Natural killer cell (primary cell): ENCODE data around the gene PKD1. TPM values are rescaled to one million over a fixed set of nuclear protein-coding genes. Genes with fewer than 3 reads are reported as not detected.

Experiments used
- ATAC-seq, 3 donors: fragments of 150-1000 bp in 2 of 3; fragments of 200-7000 bp in 1 of 3; cut with Tn5 transposase; 1 replicate in 1 of 3; 2 replicates in 2 of 3; pipeline ENCODE4 v1.10.0; 2021; ENCODE audit warnings: mild to moderate bottlenecking in 2 of 3, moderate library complexity in 2 of 3
- DNase-seq, 2 donors: peaks; one replicate each; pipeline versions ENCODE4 v3.0.0 to v3.0.0-alpha.2; 2013 to 2021; ENCODE audit warnings: mixed read lengths in 1 of 2
- H3K27ac ChIP-seq: one replicate; pipeline ENCODE4 v1.5.1; 2013; ENCODE audit warnings: mild to moderate bottlenecking, low read length
- H3K27me3 ChIP-seq: one replicate; pipeline ENCODE4 v1.6.1; 2013; ENCODE audit warnings: low read length; ENCODE audit not compliant: control insufficient read depth, insufficient read depth
- H3K36me3 ChIP-seq: one replicate; pipeline ENCODE4 v1.6.1; 2013; ENCODE audit warnings: low read length; ENCODE audit not compliant: control insufficient read depth, insufficient read depth
- H3K4me1 ChIP-seq: one replicate; pipeline ENCODE4 v1.6.1; 2013; ENCODE audit warnings: low read length; ENCODE audit not compliant: control insufficient read depth, insufficient read depth
- H3K4me3 ChIP-seq: one replicate; pipeline ENCODE4 v1.5.1; 2013; ENCODE audit warnings: low read length
- H3K9me3 ChIP-seq: one replicate; pipeline ENCODE4 v1.6.1; 2013; ENCODE audit warnings: low read length; ENCODE audit not compliant: control insufficient read depth, insufficient read depth
- H3K27ac Mint-ChIP-seq, 2 donors: one replicate each; pipeline ENCODE4 v1.8.0; 2022; ENCODE audit warnings: mild to moderate bottlenecking in 2 of 2, mixed read lengths in 2 of 2, moderate library complexity in 1 of 2
- H3K27me3 Mint-ChIP-seq, 2 donors: one replicate each; pipeline ENCODE4 v1.8.0; 2022; ENCODE audit warnings: low read depth in 2 of 2, mixed read lengths in 2 of 2
- H3K36me3 Mint-ChIP-seq: one replicate; pipeline ENCODE4 v1.8.0; 2022; ENCODE audit warnings: mixed read lengths
- H3K4me1 Mint-ChIP-seq, 2 donors: one replicate each; pipeline ENCODE4 v1.8.0; 2022; ENCODE audit warnings: mixed read lengths in 2 of 2
- H3K4me3 Mint-ChIP-seq: one replicate; pipeline ENCODE4 v1.8.0; 2022; ENCODE audit warnings: mild to moderate bottlenecking, moderate library complexity, mixed read lengths
- H3K9me3 Mint-ChIP-seq, 2 donors: one replicate each; pipeline ENCODE4 v1.8.0; 2022; ENCODE audit warnings: mixed read lengths in 2 of 2
- CTCF ChIP-seq: fragments of 200-600 bp; IDR thresholded peaks from one replicate; pipeline ENCODE4 v1.8.0; 2022; ENCODE audit warnings: antibody characterized with exemption
- WGBS: methylation state at CpG from one replicate; pipeline ENCODE4 v1.1.7; 2013; ENCODE audit warnings: missing lambda C conversion rate; ENCODE audit not compliant: insufficient coverage; 5-methylcytosine and 5-hydroxymethylcytosine counted together
- intact Hi-C: fragments of 100-400 bp; cut with micrococcal nuclease; formaldehyde crosslinking; loops from one replicate; pipeline ENCODE4 v1.14.2; 2022
- total RNA-seq, 4 donors: library from RNA; stranded (reverse); fragments of 120-200 nt in 1 of 4; gene quantifications; one replicate each; pipeline versions ENCODE4 v1.2.3 to v1.2.4, GENCODE V29; 2013 to 2022

The PKD1 gene
- total RNA-seq, 3 donors from 2014 or later (not counting 1 experiment from before 2014, with no cell fraction given) = 87.0 to 105 (median 99.1) TPM

GRCh38 chr16:2066139-2066538, 69.6 kb downstream of the PKD1 start:
- Histone ChIP-seq H3K27ac (no peak overlapping the region), H3K36me3 (peaks cover 37% of the 10 kb centered on the region), H3K27me3 (no peaks in the 10 kb centered on the region), H3K9me3 (no peaks in the 10 kb centered on the region), H3K4me1 (peaks cover 8% of the 10 kb centered on the region), H3K4me3 (no peak overlapping the region)
- no peak for DNase-seq
- H3K4me3 Mint-ChIP-seq = no peak overlapping the region
- ATAC-seq = no peak
- no peaks in the 10 kb centered on the region for H3K27me3 Mint-ChIP-seq
- peak overlapping the region; percentile 38 to 60 for H3K27ac Mint-ChIP-seq
- no peaks in the 10 kb centered on the region for H3K9me3 Mint-ChIP-seq
- peaks cover 6 to 14% of the 10 kb centered on the region in 2 donors for H3K4me1 Mint-ChIP-seq
- no peaks in the 10 kb centered on the region for H3K36me3 Mint-ChIP-seq
- intact Hi-C loops = no loop called here
- 91% methylated on average over 11 of the region's 11 CpGs for WGBS
- no peak for TF ChIP-seq CTCF

GRCh38 chr16:2064368-2064945, 71.2 kb downstream of the PKD1 start:
- no peaks in the 10 kb centered on the region for H3K27me3 Mint-ChIP-seq
- Histone ChIP-seq H3K4me1 (peaks cover 8% of the 10 kb centered on the region), H3K4me3 (no peak overlapping the region), H3K9me3 (no peaks in the 10 kb centered on the region), H3K27ac (no peak overlapping the region), H3K36me3 (peaks cover 31% of the 10 kb centered on the region), H3K27me3 (no peaks in the 10 kb centered on the region)
- peaks cover 6 to 10% of the 10 kb centered on the region in 2 donors for H3K4me1 Mint-ChIP-seq
- ATAC-seq (no peak), DNase-seq (no peak)
- no peaks in the 10 kb centered on the region for H3K9me3 Mint-ChIP-seq
- H3K36me3 Mint-ChIP-seq = no peaks in the 10 kb centered on the region
- H3K27ac Mint-ChIP-seq = no peak overlapping the region
- H3K4me3 Mint-ChIP-seq = no peak overlapping the region
- intact Hi-C loops = no loop called here
- 96% methylated on average over 16 of the region's 16 CpGs for WGBS
- no peak for TF ChIP-seq CTCF

- 96% methylated on average over 25 of the region's 25 CpGs for WGBS
- no peak overlapping the region for H3K4me3 ChIP-seq
- Mint-ChIP-seq H3K36me3 (no peaks in the 10 kb centered on the region), H3K27me3 (no peaks in the 10 kb centered on the region), H3K4me1 (peaks cover 6 to 10% of the 10 kb centered on the region in 2 donors), H3K4me3 (no peak overlapping the region), H3K9me3 (no peaks in the 10 kb centered on the region), H3K27ac (no peak overlapping the region)
- no peaks in the 10 kb centered on the region for H3K9me3 ChIP-seq
- peaks cover 8% of the 10 kb centered on the region for H3K4me1 ChIP-seq
- DNase-seq (no peak), ATAC-seq (no peak)
- no peaks in the 10 kb centered on the region for H3K27me3 ChIP-seq
- peaks cover 30% of the 10 kb centered on the region for H3K36me3 ChIP-seq
- TF ChIP-seq CTCF = no peak
- intact Hi-C loops = no loop called here
- no peak overlapping the region for H3K27ac ChIP-seq
Measured at GRCh38 chr16:2063861-2064260, 71.8 kb downstream of the PKD1 start.

GRCh38 chr16:2062801-2063200, 72.9 kb downstream of the PKD1 start:
- Histone ChIP-seq H3K36me3 (peaks cover 32% of the 10 kb centered on the region), H3K4me1 (peaks cover 8% of the 10 kb centered on the region), H3K27ac (no peak overlapping the region), H3K27me3 (no peaks in the 10 kb centered on the region), H3K4me3 (no peak overlapping the region), H3K9me3 (no peaks in the 10 kb centered on the region)
- Mint-ChIP-seq H3K4me1 (peaks cover 6 to 15% of the 10 kb centered on the region in 2 donors), H3K9me3 (no peaks in the 10 kb centered on the region), H3K27me3 (no peaks in the 10 kb centered on the region), H3K36me3 (no peaks in the 10 kb centered on the region), H3K4me3 (no peak overlapping the region), H3K27ac (no peak overlapping the region)
- ATAC-seq = no peak
- no peak for DNase-seq
- intact Hi-C loops = no loop called here
- TF ChIP-seq CTCF = no peak
- WGBS = 97% methylated on average over 28 of the region's 28 CpGs
